GM12878 (cell line): ENCODE measurements around the gene HDHD2. TPM values are rescaled to one million over a fixed set of nuclear protein-coding genes. Genes with fewer than 3 reads are reported as not detected.

Experiments used
- ATAC-seq: fragments of 200-7000 bp; cut with Tn5 transposase; 3 replicates; pipeline ENCODE4 v1.9.1; 2020; ENCODE audit warnings: mild to moderate bottlenecking, moderate library complexity
- BruUV-seq: library from RNA; stranded (reverse); fragments of 400-500 nt; replicated peaks from 2 replicates; lab custom pipeline; 2021; lab: Mats Ljungman, UMichigan
- CTCF ChIA-PET: fragments of 300-600 bp; sonication (Branson Sonifier 250); formaldehyde crosslinking; extraction: SDS; loops from one replicate; lab custom pipeline; 2021; ENCODE audit warnings: inconsistent platforms; lab: Yijun Ruan, JAX
- POLR2A ChIA-PET: fragments of 350-600 bp; formaldehyde crosslinking; extraction: SDS; loops from one replicate; lab custom pipeline; 2021; ENCODE audit warnings: inconsistent platforms; lab: Charles Lee
- RAD21 ChIA-PET: fragments of 300-600 bp; sonication (Branson Sonifier 250); formaldehyde crosslinking; loops from one replicate; lab custom pipeline; 2023; ENCODE audit warnings: antibody characterized with exemption; ENCODE audit not compliant: unreplicated experiment; lab: Charles Lee
- SMC1A ChIA-PET: fragments of 300-600 bp; sonication (Branson Sonifier 250); formaldehyde crosslinking; loops from one replicate; lab custom pipeline; 2023; ENCODE audit not compliant: unreplicated experiment, uncharacterized antibody; lab: Charles Lee
- DNase-seq: peaks from one replicate; pipeline ENCODE4 v3.0.0-alpha.2; 2011; ENCODE audit warnings: low read depth, low spot score
- FAIRE-seq: peaks from 3 replicates; lab custom pipeline; 2011; peaks lifted over from hg19 to GRCh38; lab: Jason Lieb, UNC
- H2AFZ ChIP-seq: 2 replicates; pipeline ENCODE4 v1.6.0; 2011; ENCODE audit warnings: low read depth, low read length, control low read depth; ENCODE audit not compliant: control insufficient read depth
- H3K27ac ChIP-seq: 2 replicates; pipeline ENCODE4 v1.5.1; 2011; ENCODE audit warnings: control low read depth; ENCODE audit not compliant: control insufficient read depth, insufficient read depth
- H3K27me3 ChIP-seq, 2 experiments: replicated peaks in 1 of 2; 2 replicates each; pipeline versions ENCODE4 v1.6.0 to v1.6.1; 2011; ENCODE audit warnings: low read length in 1 of 2; ENCODE audit not compliant: control insufficient read depth in 2 of 2, insufficient read depth in 2 of 2
- H3K36me3 ChIP-seq, 2 experiments: 2 replicates each; pipeline ENCODE4 v1.5.1; 2011; ENCODE audit warnings: low read length in 1 of 2; ENCODE audit not compliant: control insufficient read depth in 2 of 2, insufficient read depth in 2 of 2
- H3K4me1 ChIP-seq: 2 replicates; pipeline ENCODE4 v1.6.1; 2011; ENCODE audit warnings: mild to moderate bottlenecking, low read length, moderate library complexity, mixed read lengths; ENCODE audit not compliant: control insufficient read depth, insufficient read depth
- H3K4me2 ChIP-seq: 2 replicates; pipeline ENCODE4 v1.6.0; 2011; ENCODE audit warnings: control low read depth; ENCODE audit not compliant: control insufficient read depth, insufficient read depth
- H3K4me3 ChIP-seq: fragments of 200-600 bp; sonication (generic); 2 replicates; pipeline ENCODE4 v1.5.1; 2016
- H3K79me2 ChIP-seq: 2 replicates; pipeline ENCODE4 v1.6.0; 2011; ENCODE audit warnings: low read length; ENCODE audit not compliant: control insufficient read depth, insufficient read depth
- H3K9ac ChIP-seq: 2 replicates; pipeline ENCODE4 v1.8.0; 2011; ENCODE audit warnings: low read length, control low read depth, mixed read lengths; ENCODE audit not compliant: control insufficient read depth, insufficient read depth
- H3K9me3 ChIP-seq: replicated peaks from 3 replicates; pipeline ENCODE4 v1.5.1; 2011; ENCODE audit warnings: mild to moderate bottlenecking, low read length; ENCODE audit not compliant: control insufficient read depth, insufficient read depth
- H4K20me1 ChIP-seq: 2 replicates; pipeline ENCODE4 v1.6.0; 2011; ENCODE audit not compliant: control insufficient read depth, insufficient read depth
- CHD2 ChIP-seq: IDR thresholded peaks from 2 replicates; pipeline ENCODE4 v1.6.1; 2011; ENCODE audit warnings: low read depth, low read length, improper control_type of control experiment, borderline replicate concordance
- CTCF ChIP-seq, 3 experiments: IDR thresholded peaks in 2 of 3; conservative IDR thresholded peaks in 1 of 3; 2 replicates each; pipeline ENCODE4 v1.5.1; 2011; ENCODE audit warnings: low read depth in 3 of 3, low read length in 3 of 3, mild to moderate bottlenecking in 3 of 3, control low read depth in 2 of 3, moderate library complexity in 2 of 3, inconsistent platforms in 1 of 3, mixed read lengths in 1 of 3; ENCODE audit not compliant: control insufficient read depth in 2 of 3, insufficient read depth in 1 of 3; ENCODE audit errors: extremely low read depth in 1 of 3
- EGR1 ChIP-seq, 2 experiments: IDR thresholded peaks; 1 replicate in 1 of 2; 2 replicates in 1 of 2; pipeline ENCODE4 v1.6.1; 2011 to 2012; ENCODE audit warnings: low read depth in 2 of 2, low read length in 2 of 2, borderline replicate concordance in 1 of 2, mild to moderate bottlenecking in 1 of 2, moderate library complexity in 1 of 2
- FOXK2 ChIP-seq: fragments of 450-650 bp; IDR thresholded peaks from 2 replicates; pipeline ENCODE4 v1.6.1; 2017; ENCODE audit warnings: mild to moderate bottlenecking, moderate library complexity
- HDAC2 ChIP-seq: fragments of 200-600 bp; sonication (generic); IDR thresholded peaks from 2 replicates; pipeline ENCODE4 v1.6.1; 2017
- HDGF ChIP-seq: fragments of 450-650 bp; IDR thresholded peaks from 2 replicates; pipeline ENCODE4 v1.6.1; 2016; ENCODE audit warnings: antibody characterized with exemption
- JUND ChIP-seq: IDR thresholded peaks from 2 replicates; pipeline ENCODE4 v1.6.1; 2012; ENCODE audit warnings: low read depth, mild to moderate bottlenecking, low read length, improper control_type of control experiment, moderate library complexity
- MYC ChIP-seq: IDR thresholded peaks from 2 replicates; pipeline ENCODE4 v1.6.1; 2011; ENCODE audit warnings: mild to moderate bottlenecking, low read length, moderate library complexity, inconsistent platforms; ENCODE audit not compliant: insufficient read depth, insufficient replicate concordance, insufficient read length, severe bottlenecking
- YBX1 ChIP-seq: fragments of 450-650 bp; IDR thresholded peaks from 2 replicates; pipeline ENCODE4 v1.6.1; 2016; ENCODE audit warnings: antibody characterized with exemption
- in situ Hi-C: fragments of 300-500 bp; cut with MboI; formaldehyde crosslinking; loops from 9 replicates; pipeline ENCODE4 v1.14.3; 2018; ENCODE audit warnings: mixed read lengths
- intact Hi-C: fragments of 100-400 bp; cut with micrococcal nuclease; formaldehyde crosslinking; loops from one replicate; pipeline ENCODE4 v1.14.2; 2022; ENCODE audit not compliant: unreplicated experiment
- polyA plus RNA-seq, 11 experiments: library from polyadenylated mRNA; depleted of rRNA in 4 of 11; unstranded in 6 of 11; stranded (reverse) in 5 of 11; fragments of >200 nt; fragmentation: Nextera tagmentation in 4 of 11; fragmentation: Illumina TruSeq in 1 of 11; extraction: Ambion mirVana in 4 of 11; extraction: Trizol in 1 of 11; gene quantifications; 1 replicate in 1 of 11; 2 replicates in 10 of 11; pipeline versions ENCODE4 v1.2.1 to v1.2.3, GENCODE V29; 2011 to 2016; ENCODE audit warnings: inconsistent platforms in 2 of 11, missing spikeins in 2 of 11, low read depth in 1 of 11
- total RNA-seq, 4 experiments: library from RNA; depleted of rRNA in 3 of 4; stranded (reverse); fragments of >200 nt in 3 of 4; fragmentation: Illumina TruSeq in 1 of 4; extraction: Trizol in 1 of 4; gene quantifications; 2 replicates each; pipeline versions ENCODE4 v1.2.1 to v1.2.3, GENCODE V29; 2013 to 2021

HDHD2 gene
- total and polyA plus RNA-seq, 10 of the 15 experiments (the other 5 are each of a cell fraction or from before 2014, with no cell fraction given): 4.6 to 29.1 (median 17.7) TPM

DNA sequence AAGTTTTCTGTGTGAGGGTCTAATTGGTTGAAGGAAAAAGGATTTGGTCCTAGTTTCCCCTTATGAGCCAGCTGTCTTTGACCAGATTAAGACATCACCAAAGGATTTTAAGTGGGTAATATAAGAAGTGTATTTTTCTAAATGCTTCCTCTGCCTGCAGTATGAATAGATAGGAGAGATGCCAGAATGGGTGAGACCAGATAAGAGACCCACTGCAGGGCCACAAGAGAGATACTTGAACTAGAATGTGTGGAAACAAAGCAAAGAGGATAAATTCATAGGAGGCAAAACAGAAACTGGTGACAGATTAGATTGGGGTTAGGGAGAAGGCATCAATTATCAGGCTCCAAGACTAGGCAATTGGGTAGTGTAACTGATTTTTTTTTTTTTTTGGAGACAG lies 1.1 kb upstream of the HDHD2 start:
- TF ChIP-seq FOXK2 (no peak), HDAC2 (no peak), YBX1 (no peak), CTCF (IDR thresholded peaks at IDR 0.05 in 2 of 3, conservative IDR thresholded peaks at IDR 0.05 in 1 of 3; ENCODE audit: control insufficient read depth in 2 of 3, extremely low read depth in 1 of 3, insufficient read depth in 1 of 3, low read depth in 3 of 3, low read length in 3 of 3) (no peak), EGR1 (IDR thresholded peaks at IDR 0.05; ENCODE audit: borderline replicate concordance in 1 of 2, low read depth in 2 of 2, low read length in 2 of 2) (no peak), JUND (no peak), MYC (no peak), HDGF (no peak), CHD2 (no peak)
- no TSS peak for BruUV-seq
- Histone ChIP-seq H4K20me1 (no peaks in the 10 kb centered on the region), H2AFZ (no peak overlapping the region; the same call in 1 of the 2 replicates), H3K9me3 (no peaks in the 10 kb centered on the region), H3K4me3 (peak overlapping the region; percentile 72), H3K4me2 (peak overlapping the region; percentile 65), H3K27me3 (no peaks in the 10 kb centered on the region), H3K9ac (peak overlapping the region; percentile 90), H3K27ac (no peak overlapping the region), H3K4me1 (peaks cover 3% of the 10 kb centered on the region; the same call in 1 of the 2 replicates), H3K36me3 (no peaks in the 10 kb centered on the region; a peak in 1 of 4 replicates), H3K79me2 (peaks cover 10% of the 10 kb centered on the region)
- in situ Hi-C loops: no loop called here
- ATAC-seq (no peak), FAIRE-seq (no peak), DNase-seq (no peak)
- ChIA-PET CTCF (interaction anchor here (1.1 to 2.2 kb wide), 5 partner anchors 8 to 98 kb away, joined by 3 to 7 read pairs (median 4); no protein-coding TSS in a partner anchor), RAD21 (no interaction called here), SMC1A (interaction anchor here (0.7 to 2.2 kb wide), 4 partner anchors 14 to 54 kb away, joined by 3 to 8 read pairs (median 6); no protein-coding TSS in a partner anchor), POLR2A (interaction anchor here (0.5 to 2.7 kb wide), 3 partner anchors 13 to 230 kb away, joined by 3 to 25 read pairs (median 3); no protein-coding TSS in a partner anchor)
- intact Hi-C loops: no loop called here
